Gastroesophageal sphincter (tissue), 4 donors: ENCODE measurements around the gene PRPF6. TPM values are rescaled to one million over a fixed set of nuclear protein-coding genes. Genes with fewer than 3 reads are reported as not detected.

Source experiments
- ATAC-seq: fragments of 150-250 bp; one replicate; pipeline ENCODE4 v1.9.1; 2016; ENCODE audit warnings: mild to moderate bottlenecking, moderate library complexity
- H3K27ac ChIP-seq, 4 donors: fragments of 200-600 bp; sonication (generic) in 3 of 4; 1 replicate in 3 of 4; 2 replicates in 1 of 4; pipeline ENCODE4 v1.5.1; 2016 to 2019
- H3K27me3 ChIP-seq: fragments of 200-600 bp; sonication (generic); one replicate; pipeline ENCODE4 v1.5.1; 2019
- H3K36me3 ChIP-seq, 2 donors: fragments of 200-600 bp; sonication (generic); one replicate each; pipeline ENCODE4 v1.5.1; 2019; ENCODE audit warnings: control low read depth in 1 of 2
- H3K4me1 ChIP-seq, 3 donors: fragments of 200-600 bp; sonication (generic); 1 replicate in 2 of 3; 2 replicates in 1 of 3; pipeline ENCODE4 v1.5.1; 2016 to 2019; ENCODE audit warnings: control low read depth in 2 of 3
- H3K4me3 ChIP-seq, 2 donors: fragments of 200-600 bp; sonication (generic); one replicate each; pipeline ENCODE4 v1.5.1; 2019; ENCODE audit warnings: mild to moderate bottlenecking in 1 of 2, moderate library complexity in 1 of 2
- H3K9me3 ChIP-seq, 3 donors: fragments of 200-600 bp; sonication (generic); one replicate each; pipeline ENCODE4 v1.5.1; 2017 to 2019; ENCODE audit warnings: control low read depth in 2 of 3
- EP300 ChIP-seq: sonication (generic); formaldehyde crosslinking; IDR thresholded peaks from one replicate; pipeline ENCODE4 v1.6.1; 2017; ENCODE audit warnings: antibody characterized with exemption, mild to moderate bottlenecking
- POLR2A ChIP-seq, 2 donors: fragments of 450-650 bp; IDR thresholded peaks; one replicate each; pipeline ENCODE4 v1.6.1; 2017; ENCODE audit warnings: antibody characterized with exemption in 2 of 2, mild to moderate bottlenecking in 2 of 2, moderate library complexity in 1 of 2
- POLR2AphosphoS5 ChIP-seq: sonication (generic); formaldehyde crosslinking; IDR thresholded peaks from one replicate; pipeline ENCODE4 v1.6.1; 2017; ENCODE audit warnings: antibody characterized with exemption
- WGBS, 2 donors: methylation state at CpG; one replicate each; pipeline ENCODE4 v1.1.5; 2018; ENCODE audit warnings: low coverage in 1 of 2; 5-methylcytosine and 5-hydroxymethylcytosine counted together
- total RNA-seq, 4 donors: library from RNA; depleted of rRNA; stranded (reverse); fragments of >200 nt; gene quantifications; one replicate each; pipeline ENCODE4 v1.1.0, GENCODE V29; 2016
- TF ChIP-seq, protein P1 (sequence below), 4 experiments: fragments of 200-600 bp in 2 of 4; fragments of 450-650 bp in 2 of 4; sonication (generic) in 1 of 4; IDR thresholded peaks; one replicate each; pipeline ENCODE4 v1.5.1; 2017 to 2019; ENCODE audit warnings: antibody characterized with exemption in 4 of 4, mild to moderate bottlenecking in 2 of 4, moderate library complexity in 2 of 4

PRPF6 gene
- total RNA-seq, 4 donors from 2014 or later, result 53.7 to 73.0 (median 67.6) TPM

- H3K4me1 ChIP-seq, result peaks cover 0 to 15% (median 0%) of the 10 kb centered on the region in 3 donors
- WGBS, 2 donors, result 55 to 57% methylated on average over 3 to 8 of the region's 11 CpGs
- TF ChIP-seq POLR2A (IDR thresholded peaks at IDR 0.05) (no peak), POLR2AphosphoS5 (no peak), EP300 (no peak)
- TF ChIP-seq, protein P1, sequence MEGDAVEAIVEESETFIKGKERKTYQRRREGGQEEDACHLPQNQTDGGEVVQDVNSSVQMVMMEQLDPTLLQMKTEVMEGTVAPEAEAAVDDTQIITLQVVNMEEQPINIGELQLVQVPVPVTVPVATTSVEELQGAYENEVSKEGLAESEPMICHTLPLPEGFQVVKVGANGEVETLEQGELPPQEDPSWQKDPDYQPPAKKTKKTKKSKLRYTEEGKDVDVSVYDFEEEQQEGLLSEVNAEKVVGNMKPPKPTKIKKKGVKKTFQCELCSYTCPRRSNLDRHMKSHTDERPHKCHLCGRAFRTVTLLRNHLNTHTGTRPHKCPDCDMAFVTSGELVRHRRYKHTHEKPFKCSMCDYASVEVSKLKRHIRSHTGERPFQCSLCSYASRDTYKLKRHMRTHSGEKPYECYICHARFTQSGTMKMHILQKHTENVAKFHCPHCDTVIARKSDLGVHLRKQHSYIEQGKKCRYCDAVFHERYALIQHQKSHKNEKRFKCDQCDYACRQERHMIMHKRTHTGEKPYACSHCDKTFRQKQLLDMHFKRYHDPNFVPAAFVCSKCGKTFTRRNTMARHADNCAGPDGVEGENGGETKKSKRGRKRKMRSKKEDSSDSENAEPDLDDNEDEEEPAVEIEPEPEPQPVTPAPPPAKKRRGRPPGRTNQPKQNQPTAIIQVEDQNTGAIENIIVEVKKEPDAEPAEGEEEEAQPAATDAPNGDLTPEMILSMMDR (IDR thresholded peaks at IDR 0.05), result no peak
- peaks cover 0 to 100% of the 10 kb centered on the region in 2 donors for H3K36me3 ChIP-seq
- ATAC-seq, result no peak
- no peak overlapping the region for H3K27ac ChIP-seq
- no peaks in the 10 kb centered on the region for H3K27me3 ChIP-seq
- no peaks in the 10 kb centered on the region for H3K9me3 ChIP-seq
- H3K4me3 ChIP-seq, result no peak overlapping the region
Measured at GRCh38 chr20:64001607-64002011, 20.7 kb downstream of the PRPF6 start.

- 62 to 83% methylated on average over 3 to 4 of the region's 7 CpGs for WGBS, 2 donors
- Histone ChIP-seq H3K9me3 (no peaks in the 10 kb centered on the region), H3K27ac (no peak overlapping the region), H3K4me1 (peaks cover 0 to 19% (median 0%) of the 10 kb centered on the region in 3 donors), H3K36me3 (peaks cover 0 to 100% of the 10 kb centered on the region in 2 donors), H3K27me3 (no peaks in the 10 kb centered on the region), H3K4me3 (no peak overlapping the region)
- no peak for ATAC-seq
- TF ChIP-seq POLR2A (IDR thresholded peaks at IDR 0.05) (no peak), POLR2AphosphoS5 (no peak), EP300 (no peak)
- TF ChIP-seq, protein P1 (IDR thresholded peaks at IDR 0.05), result no peak
Measured at GRCh38 chr20:64003960-64004725, 23.2 kb downstream of the PRPF6 start.

DNA sequence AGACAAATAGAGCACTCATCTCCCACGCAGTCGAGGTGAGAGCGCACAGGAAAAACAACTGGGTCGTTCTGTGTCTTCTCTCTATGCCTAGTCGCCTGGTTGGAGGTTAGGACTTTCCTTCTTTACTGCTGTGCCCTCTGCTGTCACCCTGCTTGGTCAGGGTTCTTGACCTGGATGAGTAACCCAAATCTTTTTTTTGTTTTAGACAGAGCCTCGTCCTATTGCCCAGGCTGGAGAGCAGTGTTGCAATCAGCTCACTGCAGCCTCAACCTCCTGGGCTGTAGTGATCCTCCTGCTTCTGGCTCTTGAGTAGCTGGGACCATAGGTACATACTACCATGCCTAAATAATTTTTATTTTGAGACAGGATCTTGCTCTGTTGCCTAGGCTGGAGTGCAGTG is 24.5 kb downstream of the PRPF6 start:
- TF ChIP-seq, protein P1 (IDR thresholded peaks at IDR 0.05), result no peak
- TF ChIP-seq POLR2A (IDR thresholded peaks at IDR 0.05), result no peak
- no peak for TF ChIP-seq EP300
- no peak for TF ChIP-seq POLR2AphosphoS5
- no peak overlapping the region for H3K27ac ChIP-seq
- WGBS, 2 donors, result 76 to 91% methylated on average over 4 to 6 of the region's 6 CpGs
- H3K9me3 ChIP-seq, result no peaks in the 10 kb centered on the region
- no peaks in the 10 kb centered on the region for H3K27me3 ChIP-seq
- H3K4me1 ChIP-seq, result peaks cover 0 to 19% (median 0%) of the 10 kb centered on the region in 3 donors
- ATAC-seq, result no peak
- peaks cover 0 to 100% of the 10 kb centered on the region in 2 donors for H3K36me3 ChIP-seq
- no peak overlapping the region for H3K4me3 ChIP-seq

DNA sequence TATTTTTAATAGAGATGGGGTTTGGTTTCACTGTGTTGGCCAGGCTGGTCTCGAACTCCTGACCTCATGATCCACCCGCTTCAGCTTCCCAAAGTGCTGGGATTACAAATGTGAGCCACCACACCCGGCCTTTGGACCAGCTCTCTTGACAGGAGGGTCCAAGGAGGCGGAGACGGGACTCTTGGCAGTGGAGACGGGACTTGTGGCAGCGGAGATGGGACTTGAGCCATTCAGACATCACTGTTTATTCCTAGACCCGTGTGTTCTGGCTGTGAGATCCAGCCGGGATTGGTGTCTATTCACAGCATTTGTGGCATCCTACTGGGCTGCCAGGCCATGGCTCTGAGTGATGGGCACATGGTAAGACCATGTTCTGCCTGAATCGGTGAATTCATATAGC is 25.6 kb downstream of the PRPF6 start:
- WGBS, 2 donors, result 30% methylated on average over 3 of the region's 10 CpGs; no CpG with 5 or more reads in 1 of the 2 donors
- H3K9me3 ChIP-seq, result no peaks in the 10 kb centered on the region
- peaks cover 0 to 19% (median 0%) of the 10 kb centered on the region in 3 donors for H3K4me1 ChIP-seq

More for the DNA sequence above, 25.6 kb downstream of the PRPF6 start:
- ATAC-seq, result no peak
- Histone ChIP-seq H3K27ac (no peak overlapping the region), H3K36me3 (peaks cover 0 to 100% of the 10 kb centered on the region in 2 donors), H3K4me3 (no peak overlapping the region), H3K27me3 (no peaks in the 10 kb centered on the region)
- TF ChIP-seq POLR2AphosphoS5, result no peak
- TF ChIP-seq, protein P1 (IDR thresholded peaks at IDR 0.05), result no peak
- no peak for TF ChIP-seq EP300
- TF ChIP-seq POLR2A (IDR thresholded peaks at IDR 0.05), result no peak
